K562 (cell line): ENCODE results near the gene LTO1. TPM values are rescaled to one million over a fixed set of nuclear protein-coding genes. Genes with fewer than 3 reads are reported as not detected.

Experiments used
- DMBX1 ChIP-seq: fragments of 250-450 bp; sonication (Bioruptor Pico); IDR thresholded peaks from 2 replicates; pipeline ENCODE4 v1.8.0; 2022; ENCODE audit warnings: inconsistent platforms, mild to moderate bottlenecking, moderate library complexity, borderline replicate concordance
- KDM5B ChIP-seq: fragments of 200-600 bp; sonication (generic); IDR thresholded peaks from 2 replicates; pipeline ENCODE4 v1.6.1; 2012; ENCODE audit warnings: low read depth, mild to moderate bottlenecking, moderate library complexity, low read length, control low read depth, inconsistent platforms; ENCODE audit not compliant: insufficient replicate concordance
- SREBF1 ChIP-seq: fragments of 150-350 bp; IDR thresholded peaks from 2 replicates; pipeline ENCODE4 v1.6.1; 2014; ENCODE audit warnings: antibody characterized with exemption, low read depth, low read length, borderline replicate concordance
- SUPT5H ChIP-seq: fragments of 450-650 bp; IDR thresholded peaks from 2 replicates; pipeline ENCODE4 v1.6.1; 2016
- ZFX ChIP-seq: sonication (generic); formaldehyde crosslinking; IDR thresholded peaks from 2 replicates; pipeline ENCODE4 v1.8.0; 2022; ENCODE audit warnings: mild to moderate bottlenecking, missing genetic modification reagents, moderate library complexity
- polyA plus RNA-seq, 8 experiments: library from polyadenylated mRNA; depleted of rRNA in 4 of 8; stranded (reverse) in 5 of 8; unstranded in 3 of 8; fragments of >200 nt; fragmentation: Nextera tagmentation in 2 of 8; fragmentation: Illumina TruSeq in 1 of 8; extraction: Ambion mirVana in 2 of 8; extraction: Trizol in 1 of 8; gene quantifications; 2 replicates each; pipeline versions ENCODE4 v1.2.1 to v1.2.3, GENCODE V29; 2011 to 2014; ENCODE audit warnings: inconsistent platforms in 1 of 8, missing spikeins in 1 of 8
- total RNA-seq, 7 experiments: library from RNA; depleted of rRNA in 6 of 7; stranded (reverse); fragments of >200 nt in 6 of 7; fragmentation: Illumina TruSeq in 2 of 7; extraction: Trizol in 2 of 7; gene quantifications; 2 replicates each; pipeline versions ENCODE4 v1.2.1 to v1.2.3, GENCODE V29; 2011 to 2021; ENCODE audit warnings: low replicate concordance in 1 of 7
- TF ChIP-seq, protein P1 (sequence below), 2 experiments: IDR thresholded peaks; 2 replicates each; pipeline ENCODE4 v1.6.1; 2011; ENCODE audit warnings: borderline replicate concordance in 1 of 2, control low read depth in 1 of 2, low read depth in 1 of 2, low read length in 1 of 2, mild to moderate bottlenecking in 1 of 2, mixed read lengths in 1 of 2, moderate library complexity in 1 of 2; ENCODE audit not compliant: insufficient read depth in 1 of 2, insufficient read length in 1 of 2, poor library complexity in 1 of 2, severe bottlenecking in 1 of 2; ENCODE audit errors: extremely low read depth in 1 of 2
- TF ChIP-seq, protein P2 (sequence below), 3 experiments: fragments of 200-800 bp in 1 of 3; sonication (Bioruptor generic) in 1 of 3; sonication (generic) in 1 of 3; formaldehyde crosslinking in 1 of 3; IDR thresholded peaks; 2 replicates each; pipeline versions ENCODE4 v1.6.1 to v1.8.0; 2016 to 2022; ENCODE audit warnings: mild to moderate bottlenecking in 2 of 3, missing compliant biosample characterization in 2 of 3, missing genetic modification characterization in 2 of 3, missing genetic modification reagents in 1 of 3
- TF ChIP-seq, protein P3 (sequence below): fragments of 450-650 bp; IDR thresholded peaks from 2 replicates; pipeline ENCODE4 v1.6.1; 2016; ENCODE audit warnings: mild to moderate bottlenecking, moderate library complexity
- TF ChIP-seq, protein P4 (sequence below), 3 experiments: IDR thresholded peaks in 2 of 3; conservative IDR thresholded peaks in 1 of 3; 2 replicates each; pipeline ENCODE4 v1.5.1; 2011 to 2012; ENCODE audit warnings: low read length in 3 of 3, mild to moderate bottlenecking in 3 of 3, control low read depth in 2 of 3, improper control_type of control experiment in 1 of 3, inconsistent platforms in 1 of 3, low read depth in 1 of 3, mixed read lengths in 1 of 3, moderate library complexity in 1 of 3; ENCODE audit not compliant: insufficient read depth in 2 of 3

LTO1 gene
- total and polyA plus RNA-seq, 9 of the 15 experiments (the other 6 are each of a cell fraction or from before 2014, with no cell fraction given) = 2.6 to 43.4 (median 19.1) TPM

DNA sequence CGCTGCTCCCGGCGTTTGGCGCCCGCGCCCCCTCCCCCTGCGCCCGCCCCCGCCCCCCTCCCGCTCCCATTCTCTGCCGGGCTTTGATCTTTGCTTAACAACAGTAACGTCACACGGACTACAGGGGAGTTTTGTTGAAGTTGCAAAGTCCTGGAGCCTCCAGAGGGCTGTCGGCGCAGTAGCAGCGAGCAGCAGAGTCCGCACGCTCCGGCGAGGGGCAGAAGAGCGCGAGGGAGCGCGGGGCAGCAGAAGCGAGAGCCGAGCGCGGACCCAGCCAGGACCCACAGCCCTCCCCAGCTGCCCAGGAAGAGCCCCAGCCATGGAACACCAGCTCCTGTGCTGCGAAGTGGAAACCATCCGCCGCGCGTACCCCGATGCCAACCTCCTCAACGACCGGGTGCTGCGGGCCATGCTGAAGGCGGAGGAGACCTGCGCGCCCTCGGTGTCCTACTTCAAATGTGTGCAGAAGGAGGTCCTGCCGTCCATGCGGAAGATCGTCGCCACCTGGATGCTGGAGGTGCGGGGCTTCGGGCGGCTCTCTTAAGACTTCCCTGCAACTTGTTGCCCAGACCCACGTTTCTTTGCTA, 34.1 kb downstream of the LTO1 start, which contains the start of gene CCND1 (continued):
- TF ChIP-seq, protein P1, sequence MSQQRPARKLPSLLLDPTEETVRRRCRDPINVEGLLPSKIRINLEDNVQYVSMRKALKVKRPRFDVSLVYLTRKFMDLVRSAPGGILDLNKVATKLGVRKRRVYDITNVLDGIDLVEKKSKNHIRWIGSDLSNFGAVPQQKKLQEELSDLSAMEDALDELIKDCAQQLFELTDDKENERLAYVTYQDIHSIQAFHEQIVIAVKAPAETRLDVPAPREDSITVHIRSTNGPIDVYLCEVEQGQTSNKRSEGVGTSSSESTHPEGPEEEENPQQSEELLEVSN (IDR thresholded peaks at IDR 0.05; ENCODE audit: borderline replicate concordance in 1 of 2, extremely low read depth in 1 of 2, insufficient read depth in 1 of 2, insufficient read length in 1 of 2, low read depth in 1 of 2, low read length in 1 of 2, poor library complexity in 1 of 2, severe bottlenecking in 1 of 2) = peak; percentile 28 to 82
- TF ChIP-seq, protein P2, sequence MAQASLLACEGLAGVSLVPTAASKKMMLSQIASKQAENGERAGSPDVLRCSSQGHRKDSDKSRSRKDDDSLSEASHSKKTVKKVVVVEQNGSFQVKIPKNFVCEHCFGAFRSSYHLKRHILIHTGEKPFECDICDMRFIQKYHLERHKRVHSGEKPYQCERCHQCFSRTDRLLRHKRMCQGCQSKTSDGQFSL (CRISPR knock-in tag; IDR thresholded peaks at IDR 0.05) = peak; percentile 63
- TF ChIP-seq, protein P2 (tag; IDR thresholded peaks at IDR 0.05) = no peak
- TF ChIP-seq, protein P3, sequence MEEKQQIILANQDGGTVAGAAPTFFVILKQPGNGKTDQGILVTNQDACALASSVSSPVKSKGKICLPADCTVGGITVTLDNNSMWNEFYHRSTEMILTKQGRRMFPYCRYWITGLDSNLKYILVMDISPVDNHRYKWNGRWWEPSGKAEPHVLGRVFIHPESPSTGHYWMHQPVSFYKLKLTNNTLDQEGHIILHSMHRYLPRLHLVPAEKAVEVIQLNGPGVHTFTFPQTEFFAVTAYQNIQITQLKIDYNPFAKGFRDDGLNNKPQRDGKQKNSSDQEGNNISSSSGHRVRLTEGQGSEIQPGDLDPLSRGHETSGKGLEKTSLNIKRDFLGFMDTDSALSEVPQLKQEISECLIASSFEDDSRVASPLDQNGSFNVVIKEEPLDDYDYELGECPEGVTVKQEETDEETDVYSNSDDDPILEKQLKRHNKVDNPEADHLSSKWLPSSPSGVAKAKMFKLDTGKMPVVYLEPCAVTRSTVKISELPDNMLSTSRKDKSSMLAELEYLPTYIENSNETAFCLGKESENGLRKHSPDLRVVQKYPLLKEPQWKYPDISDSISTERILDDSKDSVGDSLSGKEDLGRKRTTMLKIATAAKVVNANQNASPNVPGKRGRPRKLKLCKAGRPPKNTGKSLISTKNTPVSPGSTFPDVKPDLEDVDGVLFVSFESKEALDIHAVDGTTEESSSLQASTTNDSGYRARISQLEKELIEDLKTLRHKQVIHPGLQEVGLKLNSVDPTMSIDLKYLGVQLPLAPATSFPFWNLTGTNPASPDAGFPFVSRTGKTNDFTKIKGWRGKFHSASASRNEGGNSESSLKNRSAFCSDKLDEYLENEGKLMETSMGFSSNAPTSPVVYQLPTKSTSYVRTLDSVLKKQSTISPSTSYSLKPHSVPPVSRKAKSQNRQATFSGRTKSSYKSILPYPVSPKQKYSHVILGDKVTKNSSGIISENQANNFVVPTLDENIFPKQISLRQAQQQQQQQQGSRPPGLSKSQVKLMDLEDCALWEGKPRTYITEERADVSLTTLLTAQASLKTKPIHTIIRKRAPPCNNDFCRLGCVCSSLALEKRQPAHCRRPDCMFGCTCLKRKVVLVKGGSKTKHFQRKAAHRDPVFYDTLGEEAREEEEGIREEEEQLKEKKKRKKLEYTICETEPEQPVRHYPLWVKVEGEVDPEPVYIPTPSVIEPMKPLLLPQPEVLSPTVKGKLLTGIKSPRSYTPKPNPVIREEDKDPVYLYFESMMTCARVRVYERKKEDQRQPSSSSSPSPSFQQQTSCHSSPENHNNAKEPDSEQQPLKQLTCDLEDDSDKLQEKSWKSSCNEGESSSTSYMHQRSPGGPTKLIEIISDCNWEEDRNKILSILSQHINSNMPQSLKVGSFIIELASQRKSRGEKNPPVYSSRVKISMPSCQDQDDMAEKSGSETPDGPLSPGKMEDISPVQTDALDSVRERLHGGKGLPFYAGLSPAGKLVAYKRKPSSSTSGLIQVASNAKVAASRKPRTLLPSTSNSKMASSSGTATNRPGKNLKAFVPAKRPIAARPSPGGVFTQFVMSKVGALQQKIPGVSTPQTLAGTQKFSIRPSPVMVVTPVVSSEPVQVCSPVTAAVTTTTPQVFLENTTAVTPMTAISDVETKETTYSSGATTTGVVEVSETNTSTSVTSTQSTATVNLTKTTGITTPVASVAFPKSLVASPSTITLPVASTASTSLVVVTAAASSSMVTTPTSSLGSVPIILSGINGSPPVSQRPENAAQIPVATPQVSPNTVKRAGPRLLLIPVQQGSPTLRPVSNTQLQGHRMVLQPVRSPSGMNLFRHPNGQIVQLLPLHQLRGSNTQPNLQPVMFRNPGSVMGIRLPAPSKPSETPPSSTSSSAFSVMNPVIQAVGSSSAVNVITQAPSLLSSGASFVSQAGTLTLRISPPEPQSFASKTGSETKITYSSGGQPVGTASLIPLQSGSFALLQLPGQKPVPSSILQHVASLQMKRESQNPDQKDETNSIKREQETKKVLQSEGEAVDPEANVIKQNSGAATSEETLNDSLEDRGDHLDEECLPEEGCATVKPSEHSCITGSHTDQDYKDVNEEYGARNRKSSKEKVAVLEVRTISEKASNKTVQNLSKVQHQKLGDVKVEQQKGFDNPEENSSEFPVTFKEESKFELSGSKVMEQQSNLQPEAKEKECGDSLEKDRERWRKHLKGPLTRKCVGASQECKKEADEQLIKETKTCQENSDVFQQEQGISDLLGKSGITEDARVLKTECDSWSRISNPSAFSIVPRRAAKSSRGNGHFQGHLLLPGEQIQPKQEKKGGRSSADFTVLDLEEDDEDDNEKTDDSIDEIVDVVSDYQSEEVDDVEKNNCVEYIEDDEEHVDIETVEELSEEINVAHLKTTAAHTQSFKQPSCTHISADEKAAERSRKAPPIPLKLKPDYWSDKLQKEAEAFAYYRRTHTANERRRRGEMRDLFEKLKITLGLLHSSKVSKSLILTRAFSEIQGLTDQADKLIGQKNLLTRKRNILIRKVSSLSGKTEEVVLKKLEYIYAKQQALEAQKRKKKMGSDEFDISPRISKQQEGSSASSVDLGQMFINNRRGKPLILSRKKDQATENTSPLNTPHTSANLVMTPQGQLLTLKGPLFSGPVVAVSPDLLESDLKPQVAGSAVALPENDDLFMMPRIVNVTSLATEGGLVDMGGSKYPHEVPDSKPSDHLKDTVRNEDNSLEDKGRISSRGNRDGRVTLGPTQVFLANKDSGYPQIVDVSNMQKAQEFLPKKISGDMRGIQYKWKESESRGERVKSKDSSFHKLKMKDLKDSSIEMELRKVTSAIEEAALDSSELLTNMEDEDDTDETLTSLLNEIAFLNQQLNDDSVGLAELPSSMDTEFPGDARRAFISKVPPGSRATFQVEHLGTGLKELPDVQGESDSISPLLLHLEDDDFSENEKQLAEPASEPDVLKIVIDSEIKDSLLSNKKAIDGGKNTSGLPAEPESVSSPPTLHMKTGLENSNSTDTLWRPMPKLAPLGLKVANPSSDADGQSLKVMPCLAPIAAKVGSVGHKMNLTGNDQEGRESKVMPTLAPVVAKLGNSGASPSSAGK = peak; percentile 52
- TF ChIP-seq SUPT5H (peak; percentile 45), ZFX (CRISPR knock-in tag) (no peak), DMBX1 (no peak), KDM5B (peak; percentile 78), SREBF1 (no peak)
- TF ChIP-seq, protein P4, sequence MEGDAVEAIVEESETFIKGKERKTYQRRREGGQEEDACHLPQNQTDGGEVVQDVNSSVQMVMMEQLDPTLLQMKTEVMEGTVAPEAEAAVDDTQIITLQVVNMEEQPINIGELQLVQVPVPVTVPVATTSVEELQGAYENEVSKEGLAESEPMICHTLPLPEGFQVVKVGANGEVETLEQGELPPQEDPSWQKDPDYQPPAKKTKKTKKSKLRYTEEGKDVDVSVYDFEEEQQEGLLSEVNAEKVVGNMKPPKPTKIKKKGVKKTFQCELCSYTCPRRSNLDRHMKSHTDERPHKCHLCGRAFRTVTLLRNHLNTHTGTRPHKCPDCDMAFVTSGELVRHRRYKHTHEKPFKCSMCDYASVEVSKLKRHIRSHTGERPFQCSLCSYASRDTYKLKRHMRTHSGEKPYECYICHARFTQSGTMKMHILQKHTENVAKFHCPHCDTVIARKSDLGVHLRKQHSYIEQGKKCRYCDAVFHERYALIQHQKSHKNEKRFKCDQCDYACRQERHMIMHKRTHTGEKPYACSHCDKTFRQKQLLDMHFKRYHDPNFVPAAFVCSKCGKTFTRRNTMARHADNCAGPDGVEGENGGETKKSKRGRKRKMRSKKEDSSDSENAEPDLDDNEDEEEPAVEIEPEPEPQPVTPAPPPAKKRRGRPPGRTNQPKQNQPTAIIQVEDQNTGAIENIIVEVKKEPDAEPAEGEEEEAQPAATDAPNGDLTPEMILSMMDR (IDR thresholded peaks at IDR 0.05 in 2 of 3, conservative IDR thresholded peaks at IDR 0.05 in 1 of 3; ENCODE audit: insufficient read depth in 2 of 3, low read depth in 1 of 3, low read length in 3 of 3) = peak in 2 of 3 experiments; percentile 36 to 70; a peak in 4 of 6 replicates
